ENCODE measurements around the gene ASCL2. TPM values are rescaled to one million over a fixed set of nuclear protein-coding genes. Genes with fewer than 3 reads are reported as not detected.

Gene ASCL2
- total RNA-seq, 1 experiment from 2014 or later = 0.35 TPM

- H2BK12ac ChIP-seq (ENCODE audit: insufficient read length, low read depth, low read length) = no peak overlapping the region
- no peak overlapping the region for H2AFZ ChIP-seq (ENCODE audit: low read length)
- no peaks in the 10 kb centered on the region for H3K79me2 ChIP-seq (ENCODE audit: insufficient read depth, low read length)
- no peaks in the 10 kb centered on the region for H4K20me1 ChIP-seq (ENCODE audit: control insufficient read depth, insufficient read depth, insufficient read length)
- WGBS (ENCODE audit: extremely low coverage, insufficient read length, low lambda C conversion rate) = no CpG with 5 or more reads among the region's 4 CpGs
- H2BK15ac ChIP-seq (ENCODE audit: low read depth, low read length) = no peak overlapping the region
- H3K27me3 ChIP-seq (ENCODE audit: insufficient read depth, low read length) = peaks cover 1% of the 10 kb centered on the region; the same call in 1 of the 2 replicates
- peaks cover 0 to 9% (median 2%) of the 10 kb centered on the region in 3 experiments; a peak in 4 of 7 replicates for H3K36me3 Mint-ChIP-seq (ENCODE audit: insufficient read depth in 1 of 3, low read depth in 3 of 3)
- H3K27me3 Mint-ChIP-seq (ENCODE audit: low read depth) = peaks cover 74% of the 10 kb centered on the region
- H4K8ac ChIP-seq (replicated peaks; ENCODE audit: insufficient read length, low read depth, low read length) = no peak overlapping the region
- H3K4me1 ChIP-seq (ENCODE audit: insufficient read depth, low read length) = no peaks in the 10 kb centered on the region; the same call in 1 of the 2 replicates
- H3K27ac Mint-ChIP-seq = no peak overlapping the region
- no peak for TF ChIP-seq CTCF (conservative IDR thresholded peaks at IDR 0.05)
- no peak overlapping the region for H3T11ph ChIP-seq (ENCODE audit: low read length)
- H3K56ac ChIP-seq (ENCODE audit: insufficient read length, low read depth, low read length) = no peak overlapping the region
- no peaks in the 10 kb centered on the region for H3K23me2 ChIP-seq (ENCODE audit: insufficient read length, low read depth, low read length, poor library complexity, severe bottlenecking)
- no peak overlapping the region for H3K9ac ChIP-seq (ENCODE audit: extremely low read depth, insufficient read length, low read length)
- peaks cover 10 to 15% of the 10 kb centered on the region in 2 experiments for H3K9me3 Mint-ChIP-seq
- no peak overlapping the region for H3K27ac ChIP-seq (ENCODE audit: insufficient read length, low read depth, low read length)
- H3K4me1 Mint-ChIP-seq = peaks cover 20 to 23% of the 10 kb centered on the region in 2 experiments
- no peak overlapping the region for H3K4me2 ChIP-seq (ENCODE audit: insufficient read depth, insufficient read length, low read length)
- H3K23ac ChIP-seq (ENCODE audit: insufficient read length, low read depth, low read length) = no peak overlapping the region
- H3K4ac ChIP-seq (ENCODE audit: low read depth, low read length) = no peak overlapping the region
- no peak for DNase-seq
- H2AK5ac ChIP-seq (ENCODE audit: insufficient read length, low read length) = no peak overlapping the region
- H3K14ac ChIP-seq (ENCODE audit: insufficient read depth, low read length) = no peak overlapping the region
- H4K91ac ChIP-seq (ENCODE audit: insufficient read length, low read depth, low read length) = no peak overlapping the region
- no peak overlapping the region for H4K5ac ChIP-seq (ENCODE audit: insufficient read length, low read depth, low read length)
- no peak overlapping the region for H3K18ac ChIP-seq (ENCODE audit: insufficient read length, low read depth, low read length)
- no peaks in the 10 kb centered on the region for H3K79me1 ChIP-seq (ENCODE audit: insufficient read depth, low read depth, low read length, poor library complexity, severe bottlenecking)
- H2BK5ac ChIP-seq (ENCODE audit: insufficient read length, low read length) = no peak overlapping the region
- H2BK20ac ChIP-seq (ENCODE audit: low read depth, low read length, poor library complexity, severe bottlenecking) = no peak overlapping the region
- H3K9me3 ChIP-seq (ENCODE audit: control insufficient read depth, low read depth, low read length) = no peaks in the 10 kb centered on the region
- no peak overlapping the region for H3K4me3 Mint-ChIP-seq
- H2BK120ac ChIP-seq (ENCODE audit: low read depth, low read length, poor library complexity, severe bottlenecking) = no peak overlapping the region
Measured at GRCh38 chr11:2222451-2222850, 47.9 kb downstream of the ASCL2 start.

Data from H9 (cell line).